Measurements from ENCODE around the gene ATP23. TPM values are rescaled to one million over a fixed set of nuclear protein-coding genes. Genes with fewer than 3 reads are reported as not detected.

The ATP23 gene
- total and polyA plus RNA-seq, 4 donors: 2.8 to 7.1 (median 4.5) TPM

GRCh38 chr12:57896434-57897201 is 44.7 kb upstream of the ATP23 start (continued):
- TF ChIP-seq GABPA (IDR thresholded peaks at IDR 0.05 in 1 of 2, conservative IDR thresholded peaks at IDR 0.05 in 1 of 2) (no peak), FOXA1 (IDR thresholded peaks at IDR 0.05) (no peak), CTCF (IDR thresholded peaks at IDR 0.05; ENCODE audit: low read depth, low read length, missing input control) (no peak), SP1 (IDR thresholded peaks at IDR 0.05) (no peak), JUND (IDR thresholded peaks at IDR 0.05) (no peak), RAD21 (IDR thresholded peaks at IDR 0.05) (peak; percentile 73 to 74)

DNA sequence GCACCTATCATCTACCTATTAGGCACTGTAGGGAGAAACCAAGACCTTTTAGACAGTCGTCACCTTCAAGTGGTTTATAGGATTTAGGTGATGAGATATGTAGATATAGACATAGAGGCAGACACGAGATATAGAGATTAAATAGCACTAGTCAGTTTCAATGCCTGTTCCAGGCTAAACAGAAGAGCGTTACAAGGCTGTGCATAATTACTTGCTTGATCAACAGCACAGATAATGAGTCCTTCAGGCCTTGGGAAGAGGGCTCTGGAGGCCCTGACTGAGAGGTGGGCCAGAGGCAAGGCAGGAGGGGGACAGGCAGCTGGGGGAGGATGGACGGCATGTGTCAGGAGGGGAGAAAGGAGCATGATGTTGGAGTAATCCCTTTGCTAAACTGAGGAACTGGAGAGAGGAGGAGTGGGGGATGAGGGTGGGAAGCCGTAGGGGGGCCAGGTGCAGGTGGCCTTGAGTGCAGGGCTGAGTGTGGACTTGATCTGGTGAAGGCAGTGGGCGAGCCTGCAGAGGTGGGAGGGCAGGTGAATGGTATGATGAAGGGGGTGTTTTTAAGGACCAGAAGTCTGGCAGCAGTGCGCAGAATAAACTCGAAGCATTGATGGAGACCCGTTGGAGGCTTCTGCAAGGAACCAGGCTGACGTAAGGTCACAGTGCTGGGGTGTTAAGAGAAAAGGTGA is 43.9 kb upstream of the ATP23 start:
- H3K4me3 ChIP-seq (ENCODE audit: low read depth in 1 of 3, low read length in 3 of 3): peak overlapping the region in 2 of 3 donors; percentile 30 to 77
- WGBS: 78% methylated on average over 10 of the region's 10 CpGs
- H3K36me3 ChIP-seq (ENCODE audit: control insufficient read depth in 4 of 4, insufficient read depth in 3 of 4, low read depth in 1 of 4, low read length in 3 of 4): no peaks in the 10 kb centered on the region
- peak overlapping the region; percentile 84 to 93 for H3K27ac ChIP-seq (ENCODE audit: low read depth in 1 of 2, low read length in 2 of 2)
- H3K27me3 ChIP-seq (ENCODE audit: control insufficient read depth in 4 of 4, insufficient read depth in 4 of 4, low read length in 3 of 4): no peaks in the 10 kb centered on the region
- TF ChIP-seq, protein P1, sequence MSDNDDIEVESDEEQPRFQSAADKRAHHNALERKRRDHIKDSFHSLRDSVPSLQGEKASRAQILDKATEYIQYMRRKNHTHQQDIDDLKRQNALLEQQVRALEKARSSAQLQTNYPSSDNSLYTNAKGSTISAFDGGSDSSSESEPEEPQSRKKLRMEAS (IDR thresholded peaks at IDR 0.05): no peak
- no peak for TF ChIP-seq EGR1 (IDR thresholded peaks at IDR 0.05; ENCODE audit: low read depth in 2 of 2)
- TF ChIP-seq HNF4G (IDR thresholded peaks at IDR 0.05): no peak
- no peak for TF ChIP-seq SP1 (IDR thresholded peaks at IDR 0.05)
- TF ChIP-seq TAF1 (conservative IDR thresholded peaks at IDR 0.05): no peak
- TF ChIP-seq ZBTB33 (IDR thresholded peaks at IDR 0.05): no peak
- no peak for TF ChIP-seq GABPA (IDR thresholded peaks at IDR 0.05 in 1 of 2, conservative IDR thresholded peaks at IDR 0.05 in 1 of 2)
- TF ChIP-seq RAD21 (IDR thresholded peaks at IDR 0.05): no peak
- TF ChIP-seq FOXA1 (IDR thresholded peaks at IDR 0.05): no peak
- no peak for TF ChIP-seq JUND (IDR thresholded peaks at IDR 0.05)
- no peak for TF ChIP-seq FOXA2 (IDR thresholded peaks at IDR 0.05)
- TF ChIP-seq ATF3 (IDR thresholded peaks at IDR 0.05): no peak
- TF ChIP-seq HNF4A (conservative IDR thresholded peaks at IDR 0.05): no peak
- TF ChIP-seq RXRA (IDR thresholded peaks at IDR 0.05): no peak
- no peak for TF ChIP-seq NR2F2 (IDR thresholded peaks at IDR 0.05)
- TF ChIP-seq, protein P2, sequence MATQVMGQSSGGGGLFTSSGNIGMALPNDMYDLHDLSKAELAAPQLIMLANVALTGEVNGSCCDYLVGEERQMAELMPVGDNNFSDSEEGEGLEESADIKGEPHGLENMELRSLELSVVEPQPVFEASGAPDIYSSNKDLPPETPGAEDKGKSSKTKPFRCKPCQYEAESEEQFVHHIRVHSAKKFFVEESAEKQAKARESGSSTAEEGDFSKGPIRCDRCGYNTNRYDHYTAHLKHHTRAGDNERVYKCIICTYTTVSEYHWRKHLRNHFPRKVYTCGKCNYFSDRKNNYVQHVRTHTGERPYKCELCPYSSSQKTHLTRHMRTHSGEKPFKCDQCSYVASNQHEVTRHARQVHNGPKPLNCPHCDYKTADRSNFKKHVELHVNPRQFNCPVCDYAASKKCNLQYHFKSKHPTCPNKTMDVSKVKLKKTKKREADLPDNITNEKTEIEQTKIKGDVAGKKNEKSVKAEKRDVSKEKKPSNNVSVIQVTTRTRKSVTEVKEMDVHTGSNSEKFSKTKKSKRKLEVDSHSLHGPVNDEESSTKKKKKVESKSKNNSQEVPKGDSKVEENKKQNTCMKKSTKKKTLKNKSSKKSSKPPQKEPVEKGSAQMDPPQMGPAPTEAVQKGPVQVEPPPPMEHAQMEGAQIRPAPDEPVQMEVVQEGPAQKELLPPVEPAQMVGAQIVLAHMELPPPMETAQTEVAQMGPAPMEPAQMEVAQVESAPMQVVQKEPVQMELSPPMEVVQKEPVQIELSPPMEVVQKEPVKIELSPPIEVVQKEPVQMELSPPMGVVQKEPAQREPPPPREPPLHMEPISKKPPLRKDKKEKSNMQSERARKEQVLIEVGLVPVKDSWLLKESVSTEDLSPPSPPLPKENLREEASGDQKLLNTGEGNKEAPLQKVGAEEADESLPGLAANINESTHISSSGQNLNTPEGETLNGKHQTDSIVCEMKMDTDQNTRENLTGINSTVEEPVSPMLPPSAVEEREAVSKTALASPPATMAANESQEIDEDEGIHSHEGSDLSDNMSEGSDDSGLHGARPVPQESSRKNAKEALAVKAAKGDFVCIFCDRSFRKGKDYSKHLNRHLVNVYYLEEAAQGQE (IDR thresholded peaks at IDR 0.05): no peak
- no peak for TF ChIP-seq YY1 (IDR thresholded peaks at IDR 0.05)
- no peak for TF ChIP-seq CTCF (IDR thresholded peaks at IDR 0.05; ENCODE audit: low read depth, low read length, missing input control)
- no peak for DNase-seq (ENCODE audit: low spot score)
- H3K9ac ChIP-seq (ENCODE audit: low read depth in 1 of 2, low read length in 2 of 2): peak overlapping the region; percentile 1 to 3
- H3K9me3 ChIP-seq (ENCODE audit: control insufficient read depth in 4 of 4, low read length in 3 of 4): no peaks in the 10 kb centered on the region
- H3K4me1 ChIP-seq (ENCODE audit: control insufficient read depth in 4 of 4, insufficient read depth in 4 of 4, low read length in 3 of 4): peaks cover 0 to 19% (median 3%) of the 10 kb centered on the region in 4 donors
